ENCODE results near the gene CDK10.

DNA sequence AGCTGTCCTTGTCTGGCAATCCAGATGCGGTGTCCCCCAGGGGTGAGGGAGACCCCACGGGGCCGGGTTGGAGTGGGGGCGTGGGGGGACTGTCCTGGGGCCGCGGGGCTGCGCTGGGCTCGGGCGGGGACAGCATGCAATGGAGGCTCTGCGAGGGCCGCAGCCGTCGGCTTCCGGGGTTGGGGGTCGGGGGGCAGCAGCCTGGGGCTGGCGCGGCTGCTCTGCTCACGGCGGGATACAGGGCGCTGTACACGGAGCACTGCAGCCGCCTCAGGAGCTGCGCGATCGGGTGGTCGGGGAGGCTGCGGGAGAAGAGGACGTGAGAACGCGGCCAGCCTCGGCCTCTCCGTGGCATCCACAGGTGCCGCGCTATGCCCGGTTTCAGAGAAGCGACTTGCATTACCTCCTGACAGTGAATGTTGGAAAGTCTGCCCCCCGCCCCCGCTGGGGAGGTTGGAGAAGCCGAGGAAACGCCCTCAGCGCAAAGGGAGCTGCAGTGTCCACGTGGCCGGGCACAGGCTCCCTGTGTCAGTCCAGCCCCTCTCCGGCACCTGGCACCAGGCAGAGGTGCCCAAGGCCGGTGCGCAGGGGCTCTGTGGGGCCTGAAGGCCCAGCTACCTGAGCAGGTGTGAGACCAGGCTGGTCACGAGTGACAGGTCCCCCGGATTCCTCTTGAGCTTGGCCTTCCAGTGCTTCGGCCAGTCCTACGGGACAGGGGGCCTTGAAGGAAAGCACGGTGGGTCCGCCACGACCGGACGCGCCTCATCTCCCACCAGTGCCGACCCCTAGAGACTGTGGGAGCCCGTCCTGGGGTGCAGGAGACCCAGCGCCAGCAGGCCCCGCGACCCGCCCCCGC, 24.4 kb downstream of the CDK10 start:
- TF ChIP-seq CTCF (conservative IDR thresholded peaks at IDR 0.05): no peak
- TF ChIP-seq ZFX (IDR thresholded peaks at IDR 0.05): no peak

Measured in C4-2B (cell line).